Measurements from ENCODE around the gene TFEB. TPM values are rescaled to one million over a fixed set of nuclear protein-coding genes. Genes with fewer than 3 reads are reported as not detected.

The TFEB gene
- total and polyA plus RNA-seq, 2 of the 8 experiments (the other 6 are each of a cell fraction or from before 2014, with no cell fraction given), result 2.3 to 6.7 TPM

DNA sequence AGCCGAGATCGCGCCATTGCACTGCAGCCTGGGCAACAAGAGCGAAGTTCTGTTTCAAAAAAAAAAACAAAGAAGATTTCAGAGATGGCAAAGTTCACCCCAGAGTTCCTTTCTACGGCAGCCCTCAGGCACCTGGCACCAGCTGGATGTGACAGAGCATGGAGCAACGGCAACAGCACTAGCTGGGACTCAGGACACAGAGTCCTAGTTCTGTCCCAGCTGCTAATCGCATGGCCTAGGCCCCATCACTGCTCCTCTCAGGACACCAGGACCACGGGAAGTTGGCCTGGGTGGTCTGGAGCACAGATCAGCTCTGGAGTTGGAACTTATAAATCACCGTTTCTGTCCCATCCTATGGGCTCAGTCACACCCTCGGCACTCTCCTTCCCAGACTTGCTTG, 10.7 kb upstream of the TFEB start:
- 92% methylated on average over 10 of the region's 10 CpGs; no CpG with 5 or more reads in 1 of the 2 experiments for WGBS, 2 experiments (ENCODE audit: extremely low coverage in 1 of 2, insufficient coverage in 1 of 2, insufficient read length in 1 of 2, insufficient replicate concordance in 2 of 2, low coverage in 1 of 2, low lambda C conversion rate in 2 of 2, missing lambda C conversion rate in 1 of 2)
- H3K4me3 ChIP-seq (ENCODE audit: extremely low read depth in 1 of 4, insufficient read depth in 2 of 4, low read depth in 3 of 4, low read length in 4 of 4), result no peak overlapping the region
- no peak overlapping the region for H4K91ac ChIP-seq (replicated peaks; ENCODE audit: insufficient read length, low read length)
- H2AFZ ChIP-seq (ENCODE audit: low read length), result no peak overlapping the region
- CTCF ChIA-PET (ENCODE audit: partially characterized antibody), result interaction anchor here (0.6 to 1.6 kb wide), 9 partner anchors 9 to 623 kb away, joined by 3 to 6 read pairs (median 4); partner anchors contain the start of genes TFEB and TOMM6
- no peak overlapping the region for H4K5ac ChIP-seq (ENCODE audit: insufficient read length, low read depth, low read length)
- no peaks in the 10 kb centered on the region for H3K36me3 ChIP-seq (ENCODE audit: control insufficient read depth in 2 of 4, insufficient read depth in 4 of 4, low read length in 3 of 4)
- no peak overlapping the region for H2BK5ac ChIP-seq (ENCODE audit: low read depth, low read length)
- no peaks in the 10 kb centered on the region for H3K27me3 ChIP-seq (replicated peaks in 1 of 4; ENCODE audit: control insufficient read depth in 3 of 4, extremely low read depth in 1 of 4, insufficient read depth in 3 of 4, low read length in 3 of 4)
- H4K8ac ChIP-seq (ENCODE audit: extremely low read depth, insufficient read depth, low read length), result no peak overlapping the region; the same call in 1 of the 2 replicates
- no peaks in the 10 kb centered on the region for H4K20me1 ChIP-seq (replicated peaks in 1 of 2; ENCODE audit: control insufficient read depth in 1 of 2, insufficient read depth in 2 of 2, low read length in 2 of 2)
- no peaks in the 10 kb centered on the region for H3K79me1 ChIP-seq (ENCODE audit: low read depth, low read length)
- H3K4me1 ChIP-seq (replicated peaks in 1 of 4; ENCODE audit: control insufficient read depth in 3 of 4, insufficient read depth in 4 of 4, low read length in 3 of 4), result peaks cover 0 to 3% (median 0%) of the 10 kb centered on the region in 4 experiments; a peak in 2 of 7 replicates
- POLR2A ChIA-PET (ENCODE audit: partially characterized antibody), result no interaction called here
- no peak overlapping the region for H3K56ac ChIP-seq (replicated peaks; ENCODE audit: insufficient read length, low read depth, low read length)
- no peak overlapping the region for H2BK12ac ChIP-seq (ENCODE audit: low read depth, low read length)
- H3K9ac ChIP-seq (replicated peaks in 1 of 4; ENCODE audit: extremely low read depth in 1 of 4, low read depth in 3 of 4, low read length in 3 of 4), result no peak overlapping the region
- no peak overlapping the region for H3K27ac ChIP-seq (ENCODE audit: low read depth, low read length)
- H3K18ac ChIP-seq (ENCODE audit: extremely low read depth, low read length), result no peak overlapping the region
- no peaks in the 10 kb centered on the region for H3K23me2 ChIP-seq (ENCODE audit: low read depth, low read length)
- H3K9me3 ChIP-seq (ENCODE audit: insufficient read depth in 2 of 2, low read depth in 1 of 2, low read length in 1 of 2), result no peaks in the 10 kb centered on the region
- no peak overlapping the region for H2BK20ac ChIP-seq (ENCODE audit: low read length)
- no peak overlapping the region for H2BK15ac ChIP-seq (ENCODE audit: low read length)
- H3K14ac ChIP-seq (ENCODE audit: insufficient read length), result no peak overlapping the region
- no peak for DNase-seq (ENCODE audit: low read depth in 1 of 2, low spot score in 2 of 2)
- FAIRE-seq, result no peak
- no peak overlapping the region for H3K23ac ChIP-seq (ENCODE audit: insufficient read length)
- H2BK120ac ChIP-seq (replicated peaks; ENCODE audit: low read depth, low read length), result no peak overlapping the region
- no peak overlapping the region for H2AK5ac ChIP-seq (ENCODE audit: low read depth, low read length)
- H3K4ac ChIP-seq (replicated peaks; ENCODE audit: insufficient read length, low read depth, low read length), result no peak overlapping the region
- H3K79me2 ChIP-seq (ENCODE audit: control insufficient read depth in 1 of 2, insufficient read depth in 2 of 2, low read length in 2 of 2), result no peaks in the 10 kb centered on the region
- H3K4me2 ChIP-seq (ENCODE audit: insufficient read depth in 1 of 2, low read depth in 2 of 2, low read length in 2 of 2), result no peak overlapping the region
- TF ChIP-seq SP4 (IDR thresholded peaks at IDR 0.05; ENCODE audit: low read length) (no peak), TAF1 (IDR thresholded peaks at IDR 0.05; ENCODE audit: low read depth, low read length) (no peak), CTBP2 (IDR thresholded peaks at IDR 0.05; ENCODE audit: borderline replicate concordance, insufficient read depth, insufficient read length, low read length) (no peak)
